Endothelial cell of umbilical vein (primary cell): ENCODE measurements around the gene WDFY3.

ENCODE experiments used
- CTCF ChIP-seq, 2 donors: IDR thresholded peaks; 1 replicate in 1 of 2; 2 replicates in 1 of 2; pipeline ENCODE4 v1.5.1; 2011; ENCODE audit warnings: low read length in 2 of 2, mild to moderate bottlenecking in 2 of 2, moderate library complexity in 2 of 2, control low read depth in 1 of 2, inconsistent platforms in 1 of 2, low read depth in 1 of 2; ENCODE audit not compliant: insufficient read depth in 1 of 2; ENCODE audit errors: extremely low read depth in 1 of 2
- POLR2A ChIP-seq: IDR thresholded peaks from 2 replicates; pipeline ENCODE4 v1.6.1; 2012; ENCODE audit warnings: low read depth, mild to moderate bottlenecking, control low read depth, low read length
- POLR2AphosphoS5 ChIP-seq: IDR thresholded peaks from 2 replicates; pipeline ENCODE4 v1.6.1; 2012; ENCODE audit warnings: low read depth, mild to moderate bottlenecking, control low read depth, low read length, moderate library complexity; ENCODE audit not compliant: insufficient read depth

DNA sequence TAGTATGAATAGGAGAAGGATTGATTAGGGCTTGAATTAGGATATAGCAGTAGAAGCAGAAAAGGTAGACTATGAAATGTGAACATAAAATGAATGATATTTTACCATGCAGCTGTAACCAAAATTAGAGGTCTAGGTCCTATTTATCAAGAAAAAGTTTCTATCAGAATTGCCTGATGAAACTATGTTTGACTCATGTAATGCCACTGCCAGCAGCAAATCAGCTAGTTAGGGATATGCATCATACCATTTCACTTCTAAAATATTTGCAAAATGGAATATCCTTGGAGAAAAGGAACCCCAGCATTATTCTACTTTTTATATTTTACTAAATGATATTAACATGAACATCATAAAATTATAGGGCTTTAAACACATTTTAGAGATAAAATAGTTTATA, 188.4 kb downstream of the WDFY3 start:
- TF ChIP-seq CTCF (IDR thresholded peaks at IDR 0.05; ENCODE audit: extremely low read depth in 1 of 2, insufficient read depth in 1 of 2, low read depth in 1 of 2, low read length in 2 of 2): no peak
- no peak for TF ChIP-seq POLR2A
- TF ChIP-seq POLR2AphosphoS5: no peak
